Measurements from ENCODE around the gene BRD7. TPM values are rescaled to one million over a fixed set of nuclear protein-coding genes. Genes with fewer than 3 reads are reported as not detected.

The BRD7 gene
- total RNA-seq, 1 experiment from 2014 or later: 23.6 TPM

- Histone ChIP-seq H3K4me3 (no peak overlapping the region), H3K36me3 (no peaks in the 10 kb centered on the region), H3K9me3 (no peaks in the 10 kb centered on the region), H3K27me3 (no peaks in the 10 kb centered on the region)
- DNase-seq: no peak
Observed at GRCh38 chr16:50304467-50305440, 64.0 kb downstream of the BRD7 start.

GRCh38 chr16:50303605-50304466 lies 65.0 kb downstream of the BRD7 start:
- no peaks in the 10 kb centered on the region for H3K36me3 ChIP-seq
- no peaks in the 10 kb centered on the region for H3K27me3 ChIP-seq
- no peak for DNase-seq
- no peaks in the 10 kb centered on the region for H3K9me3 ChIP-seq
- no peak overlapping the region for H3K4me3 ChIP-seq

DNA sequence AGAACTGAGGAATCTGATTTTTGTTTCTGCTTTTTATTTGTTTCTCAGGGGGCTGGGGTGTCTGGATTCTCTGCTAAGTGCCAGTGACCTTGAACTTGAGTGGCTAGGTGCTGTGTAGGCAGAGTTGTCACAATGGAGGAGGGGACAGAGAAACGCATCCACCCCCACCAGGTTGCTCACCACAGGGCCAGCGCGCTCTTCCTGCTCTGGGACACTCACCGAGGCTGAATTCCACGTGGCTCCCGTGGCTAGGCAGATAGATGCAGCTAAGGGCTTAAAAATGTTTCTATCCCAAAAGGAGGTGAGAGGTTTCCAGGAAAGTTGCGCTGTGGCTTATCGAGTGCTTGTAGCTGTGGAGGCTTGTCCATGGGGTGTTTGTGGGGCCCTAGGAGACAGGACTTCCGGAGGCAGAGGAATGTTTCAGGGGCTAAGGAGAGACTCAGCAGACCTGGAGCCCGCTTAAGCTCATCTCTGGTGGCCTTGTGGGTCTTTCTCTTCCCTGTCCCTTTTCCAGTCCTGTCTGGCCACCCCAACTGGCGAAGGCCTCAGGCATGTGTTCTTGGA lies 65.7 kb downstream of the BRD7 start:
- Histone ChIP-seq H3K9me3 (no peaks in the 10 kb centered on the region), H3K27me3 (no peaks in the 10 kb centered on the region), H3K36me3 (no peaks in the 10 kb centered on the region), H3K4me3 (no peak overlapping the region)
- DNase-seq: no peak

GRCh38 chr16:50302472-50303005 lies 66.2 kb downstream of the BRD7 start:
- Histone ChIP-seq H3K36me3 (no peaks in the 10 kb centered on the region), H3K27me3 (no peaks in the 10 kb centered on the region), H3K4me3 (no peak overlapping the region), H3K9me3 (no peaks in the 10 kb centered on the region)
- no peak for DNase-seq

GRCh38 chr16:50301626-50302471 lies 66.9 kb downstream of the BRD7 start:
- DNase-seq: no peak
- Histone ChIP-seq H3K36me3 (no peaks in the 10 kb centered on the region), H3K4me3 (no peak overlapping the region)

GRCh38 chr16:50300942-50301625 lies 67.7 kb downstream of the BRD7 start:
- Histone ChIP-seq H3K27me3 (no peaks in the 10 kb centered on the region), H3K9me3 (no peaks in the 10 kb centered on the region), H3K4me3 (no peak overlapping the region), H3K36me3 (no peaks in the 10 kb centered on the region)
- DNase-seq: no peak

More at GRCh38 chr16:50301626-50302471, 66.9 kb downstream of the BRD7 start:
- H3K27me3 ChIP-seq: no peaks in the 10 kb centered on the region
- no peaks in the 10 kb centered on the region for H3K9me3 ChIP-seq

DNA sequence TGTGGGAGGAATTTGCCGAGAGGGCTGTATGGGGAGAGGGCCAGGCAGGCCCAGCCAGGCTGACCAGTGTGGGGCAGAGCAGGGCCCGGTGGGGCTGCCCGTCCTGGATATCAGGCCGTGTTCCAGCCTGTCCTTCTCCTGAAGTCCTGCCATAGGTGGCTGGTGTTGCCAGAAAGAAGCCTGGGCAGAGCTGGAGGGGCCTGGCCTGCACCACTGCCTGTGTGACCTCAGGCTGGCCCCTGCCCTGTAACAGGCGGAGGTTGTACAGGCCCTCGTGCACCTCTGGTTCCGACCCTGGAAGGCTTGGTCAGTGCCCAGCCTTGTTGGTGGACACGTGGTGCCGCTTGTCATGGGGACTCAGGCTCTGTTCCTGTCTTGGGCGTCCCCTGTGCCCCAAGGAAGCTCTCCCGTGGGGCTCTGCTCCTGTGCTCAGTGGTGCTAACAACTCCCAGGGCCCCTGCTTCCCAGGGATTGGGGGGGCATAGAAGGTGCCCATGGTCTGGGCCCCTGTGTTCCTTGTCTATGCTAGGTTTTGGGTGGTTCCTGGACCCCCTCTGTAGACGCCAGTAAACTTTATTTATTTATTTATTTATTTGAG lies 69.2 kb downstream of the BRD7 start:
- Histone ChIP-seq H3K36me3 (no peaks in the 10 kb centered on the region), H3K27me3 (no peaks in the 10 kb centered on the region), H3K9me3 (no peaks in the 10 kb centered on the region), H3K4me3 (no peak overlapping the region)
- DNase-seq: no peak

DNA sequence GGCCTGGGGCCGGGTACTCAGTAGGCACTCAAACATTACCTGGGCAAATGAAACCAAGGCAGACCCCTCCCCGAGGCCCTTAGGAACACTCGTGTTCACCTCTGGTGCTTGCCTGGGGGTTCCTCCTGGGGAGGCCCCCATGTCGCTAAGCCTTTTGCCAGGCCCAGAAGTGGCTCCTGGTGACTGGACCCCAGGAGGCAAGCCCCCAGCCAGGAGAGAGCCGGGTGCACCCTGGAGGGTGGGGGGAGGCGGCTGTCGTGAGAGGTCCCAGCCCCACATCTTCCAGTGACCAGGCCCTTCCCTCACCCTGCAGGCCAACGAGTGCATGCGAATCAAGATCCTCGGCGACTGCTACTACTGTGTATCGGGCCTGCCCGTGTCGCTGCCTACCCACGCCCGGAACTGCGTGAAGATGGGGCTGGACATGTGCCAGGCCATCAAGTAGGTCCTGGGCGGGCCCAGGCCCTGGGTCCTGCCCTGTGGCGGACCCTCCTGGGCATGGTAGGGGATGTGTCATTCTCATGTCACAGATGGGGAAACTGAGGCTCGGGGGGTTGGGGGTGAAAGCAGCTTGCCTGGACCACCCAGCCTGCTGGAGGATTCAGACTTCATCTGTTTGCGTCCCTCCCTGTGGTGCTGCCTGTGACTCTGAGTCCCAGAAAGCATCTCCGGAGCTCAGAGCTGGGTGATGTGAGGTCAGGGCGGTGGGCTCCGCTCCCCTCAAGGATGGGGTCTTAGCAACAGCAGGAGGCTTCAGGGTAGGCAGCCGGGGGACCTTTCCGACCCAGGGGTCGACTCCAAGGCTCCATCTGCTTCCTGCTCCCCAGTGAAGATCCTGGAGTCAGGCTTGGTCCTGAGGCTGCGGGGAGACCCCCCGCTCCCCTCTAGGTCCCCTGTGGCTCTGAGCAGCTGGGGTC lies 69.9 kb downstream of the BRD7 start:
- Histone ChIP-seq H3K36me3 (no peaks in the 10 kb centered on the region), H3K9me3 (no peaks in the 10 kb centered on the region), H3K4me3 (no peak overlapping the region), H3K27me3 (no peaks in the 10 kb centered on the region)
- DNase-seq: no peak

- H3K9me3 ChIP-seq: no peaks in the 10 kb centered on the region
- H3K27me3 ChIP-seq: no peaks in the 10 kb centered on the region
- H3K4me3 ChIP-seq: no peak overlapping the region
- no peaks in the 10 kb centered on the region for H3K36me3 ChIP-seq
- no peak for DNase-seq
Observed at GRCh38 chr16:50298075-50298460, 70.7 kb downstream of the BRD7 start.

DNA sequence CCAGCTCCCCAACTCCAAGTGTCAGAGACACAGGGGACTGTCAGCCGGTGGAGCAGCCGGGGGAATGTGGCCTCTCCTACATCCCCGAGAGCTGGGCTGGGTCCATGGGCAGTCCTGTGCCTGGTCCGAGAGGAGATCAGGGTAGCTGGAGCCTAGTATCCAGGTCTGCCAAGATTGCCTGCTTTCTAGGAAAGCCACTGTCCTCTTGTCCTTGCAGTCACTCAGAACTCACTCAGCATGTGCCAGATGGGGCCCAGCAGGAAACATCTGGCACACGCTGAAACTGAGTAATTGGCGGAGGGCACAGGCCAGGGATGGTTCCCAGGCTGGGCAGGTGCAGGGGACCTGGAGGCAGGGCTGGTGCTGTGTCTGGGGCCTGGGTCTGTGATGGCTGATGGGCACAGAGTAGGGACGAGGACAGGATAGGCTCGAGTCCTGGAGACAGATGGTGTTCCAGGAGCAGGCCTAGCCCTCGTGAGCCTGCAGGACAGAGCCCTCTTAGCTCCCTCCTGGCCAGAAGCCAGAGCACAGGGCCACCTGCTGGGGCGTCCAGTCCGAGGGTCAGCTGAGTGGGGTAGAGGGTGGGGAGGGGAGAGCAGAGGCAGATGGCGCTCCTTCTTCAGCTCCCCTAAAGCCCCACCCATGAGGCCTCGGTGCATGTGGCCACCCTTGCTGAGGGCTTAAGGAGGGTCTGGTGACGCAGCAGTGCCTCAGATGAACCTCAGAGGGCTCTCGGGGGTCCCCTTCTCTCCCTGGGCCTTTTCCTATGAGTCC lies 71.3 kb downstream of the BRD7 start:
- no peaks in the 10 kb centered on the region for H3K36me3 ChIP-seq
- no peaks in the 10 kb centered on the region for H3K27me3 ChIP-seq
- DNase-seq: no peak
- no peak overlapping the region for H3K4me3 ChIP-seq
- no peaks in the 10 kb centered on the region for H3K9me3 ChIP-seq

DNA sequence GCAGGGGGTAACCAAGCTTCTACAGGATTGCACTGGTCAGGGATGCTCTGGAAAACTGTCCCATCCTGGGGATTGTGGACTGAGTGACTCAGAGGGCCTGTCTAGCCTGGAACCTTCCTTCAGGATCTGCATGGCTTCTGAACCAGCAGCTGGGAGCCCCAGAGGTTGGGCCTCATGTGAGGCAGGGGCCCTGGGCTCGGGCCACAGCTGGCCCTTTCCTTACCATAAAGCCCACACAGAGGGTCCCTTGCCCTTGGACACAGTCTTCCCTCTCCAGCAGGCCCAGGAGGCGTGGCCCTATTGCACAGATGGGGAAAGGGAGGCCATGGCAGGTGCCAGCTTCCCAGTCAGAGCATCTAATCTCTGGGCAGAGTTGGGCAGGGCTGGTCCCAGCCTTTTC lies 72.0 kb downstream of the BRD7 start:
- H3K36me3 ChIP-seq: no peaks in the 10 kb centered on the region
- no peak for DNase-seq

GRCh38 chr16:50295541-50296132 lies 73.2 kb downstream of the BRD7 start:
- Histone ChIP-seq H3K27me3 (no peaks in the 10 kb centered on the region), H3K9me3 (no peaks in the 10 kb centered on the region), H3K4me3 (no peak overlapping the region), H3K36me3 (no peaks in the 10 kb centered on the region)
- DNase-seq: no peak

More for the DNA sequence above, 72.0 kb downstream of the BRD7 start:
- H3K4me3 ChIP-seq: no peak overlapping the region
- H3K9me3 ChIP-seq: no peaks in the 10 kb centered on the region
- H3K27me3 ChIP-seq: no peaks in the 10 kb centered on the region

DNA sequence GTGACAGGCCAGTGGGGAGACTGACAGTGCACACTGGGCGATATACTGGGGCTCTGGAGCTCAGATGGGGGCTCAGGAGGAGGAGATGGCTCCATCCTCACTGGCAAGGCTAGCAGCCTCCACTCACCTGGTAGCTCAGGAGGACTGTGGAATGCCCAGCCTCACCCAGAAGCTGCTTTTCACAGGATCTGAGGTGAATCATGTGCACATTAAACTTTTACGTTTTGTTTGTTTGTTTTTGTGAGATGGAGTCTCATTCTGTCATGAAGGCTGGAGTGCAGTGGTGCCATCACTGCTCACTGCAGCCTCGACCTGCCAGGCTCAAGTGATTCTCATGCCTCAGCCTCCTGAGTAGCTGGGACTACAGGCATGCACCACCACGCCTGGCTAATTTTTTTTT lies 73.8 kb downstream of the BRD7 start:
- H3K27me3 ChIP-seq: no peaks in the 10 kb centered on the region
- no peak overlapping the region for H3K4me3 ChIP-seq
- no peaks in the 10 kb centered on the region for H3K36me3 ChIP-seq
- H3K9me3 ChIP-seq: no peaks in the 10 kb centered on the region
- DNase-seq: no peak
